Measurements from ENCODE around the gene CDK5. TPM values are rescaled to one million over a fixed set of nuclear protein-coding genes. Genes with fewer than 3 reads are reported as not detected.

Gene CDK5
- total RNA-seq, 6 donors from 2014 or later, result 2.1 to 14.4 (median 10.1) TPM

- no peaks in the 10 kb centered on the region for H3K9me3 ChIP-seq
- TF ChIP-seq POLR2A (IDR thresholded peaks at IDR 0.05) (no peak), CTCF (IDR thresholded peaks at IDR 0.05) (no peak), POLR2AphosphoS5 (IDR thresholded peaks at IDR 0.05) (no peak), EP300 (IDR thresholded peaks at IDR 0.05) (no peak)
- WGBS, 2 donors, result 75 to 80% methylated on average over 4 of the region's 4 CpGs
- ATAC-seq (ENCODE audit: low FRiP score in 2 of 2) (no peak), DNase-seq (no peak)
- H3K4me1 ChIP-seq, result peaks cover 10 to 19% (median 13%) of the 10 kb centered on the region in 4 donors
- H3K27me3 ChIP-seq, result peaks cover 0 to 3% (median 1%) of the 10 kb centered on the region in 4 donors
- H3K36me3 ChIP-seq, result no peaks in the 10 kb centered on the region
- no peak within 1 kb of the TSS for H3K4me3 ChIP-seq
- H3K27ac ChIP-seq, result no peak within 1 kb of the TSS
Measured at GRCh38 chr7:151024435-151025056, 33.2 kb downstream of the CDK5 start, which contains the start of gene ATG9B. Gene ATG9B (minus strand): TSS chr7:151024494. CDS start chr7:151024423, 71 bp downstream.

- Histone ChIP-seq H3K36me3 (no peaks in the 10 kb centered on the region), H3K27me3 (peaks cover 0 to 16% (median 10%) of the 10 kb centered on the region in 4 donors), H3K4me3 (no peak overlapping the region), H3K4me1 (peaks cover 16 to 23% (median 17%) of the 10 kb centered on the region in 4 donors), H3K27ac (no peak overlapping the region), H3K9me3 (no peaks in the 10 kb centered on the region)
- DNase-seq (no peak), ATAC-seq (ENCODE audit: low FRiP score in 2 of 2) (no peak)
- TF ChIP-seq CTCF (IDR thresholded peaks at IDR 0.05) (no peak), POLR2A (IDR thresholded peaks at IDR 0.05) (no peak), POLR2AphosphoS5 (IDR thresholded peaks at IDR 0.05) (no peak), EP300 (IDR thresholded peaks at IDR 0.05) (no peak)
- 71 to 77% methylated on average over 9 to 10 of the region's 10 CpGs for WGBS, 2 donors
Measured at GRCh38 chr7:151023232-151023631, 34.5 kb downstream of the CDK5 start.

- Histone ChIP-seq H3K4me3 (no peak overlapping the region), H3K4me1 (peaks cover 17 to 21% (median 19%) of the 10 kb centered on the region in 4 donors), H3K9me3 (no peaks in the 10 kb centered on the region), H3K27me3 (peaks cover 0 to 22% (median 12%) of the 10 kb centered on the region in 4 donors), H3K27ac (no peak overlapping the region), H3K36me3 (no peaks in the 10 kb centered on the region)
- ATAC-seq (ENCODE audit: low FRiP score in 2 of 2), result no peak
- TF ChIP-seq EP300 (IDR thresholded peaks at IDR 0.05), result no peak
- TF ChIP-seq POLR2A (IDR thresholded peaks at IDR 0.05), result no peak
- TF ChIP-seq POLR2AphosphoS5 (IDR thresholded peaks at IDR 0.05), result no peak
- TF ChIP-seq CTCF (IDR thresholded peaks at IDR 0.05), result no peak
- DNase-seq, result no peak
- 65 to 70% methylated on average over 7 of the region's 7 CpGs for WGBS, 2 donors
Measured at GRCh38 chr7:151020231-151020630, 37.5 kb downstream of the CDK5 start.

- H3K27ac ChIP-seq, result no peak overlapping the region
- ATAC-seq (ENCODE audit: low FRiP score in 2 of 2) (no peak), DNase-seq (no peak)
- peaks cover 0 to 23% (median 12%) of the 10 kb centered on the region in 4 donors for H3K27me3 ChIP-seq
- peaks cover 17 to 25% (median 21%) of the 10 kb centered on the region in 4 donors for H3K4me1 ChIP-seq
- H3K36me3 ChIP-seq, result no peaks in the 10 kb centered on the region
- 25 to 67% methylated on average over 2 to 9 of the region's 20 CpGs for WGBS, 2 donors
- no peaks in the 10 kb centered on the region for H3K9me3 ChIP-seq
- TF ChIP-seq POLR2AphosphoS5 (IDR thresholded peaks at IDR 0.05) (no peak), EP300 (IDR thresholded peaks at IDR 0.05) (no peak), POLR2A (IDR thresholded peaks at IDR 0.05) (no peak), CTCF (IDR thresholded peaks at IDR 0.05) (no peak)
- peak overlapping the region in 3 of 4 donors; percentile 18 to 35 (median 35) for H3K4me3 ChIP-seq
Measured at GRCh38 chr7:151019130-151019447, 38.6 kb downstream of the CDK5 start.

Measured in upper lobe of left lung (tissue), 6 donors.